Measurements from ENCODE around the gene TCP10L. TPM values are rescaled to one million over a fixed set of nuclear protein-coding genes. Genes with fewer than 3 reads are reported as not detected.

TCP10L gene
- total and polyA plus RNA-seq, 2 of the 13 experiments (the other 11 are each of a cell fraction or from before 2014, with no cell fraction given) = 0.90 to 2.4 TPM

- no peak for TF ChIP-seq SRSF9 (IDR thresholded peaks at IDR 0.05; ENCODE audit: borderline replicate concordance, insufficient read depth, low read depth, low read length, poor library complexity, severe bottlenecking)
- TF ChIP-seq SP1 (IDR thresholded peaks at IDR 0.05) = no peak
- no peak for TF ChIP-seq SP1 (CRISPR knock-in tag; IDR thresholded peaks at IDR 0.05)
- peak; percentile 73; the same call in 1 of the 2 replicates for TF ChIP-seq FOSL1 (CRISPR knock-in tag; IDR thresholded peaks at IDR 0.05; ENCODE audit: borderline replicate concordance)
- TF ChIP-seq BATF2 (CRISPR knock-in tag; IDR thresholded peaks at IDR 0.05) = no peak
- TF ChIP-seq ZNF24 (IDR thresholded peaks at IDR 0.05) = no peak
- TF ChIP-seq E2F5 (CRISPR knock-in tag; conservative IDR thresholded peaks at IDR 0.05) = no peak
- no peak for TF ChIP-seq ZNF318 (CRISPR knock-in tag; IDR thresholded peaks at IDR 0.05)
- no peak for TF ChIP-seq ZNF101 (CRISPR knock-in tag; IDR thresholded peaks at IDR 0.05; ENCODE audit: borderline replicate concordance, low read depth)
- no peak for TF ChIP-seq ZNF816 (CRISPR knock-in tag; IDR thresholded peaks at IDR 0.05; ENCODE audit: borderline replicate concordance)
- TF ChIP-seq ZNF224 (CRISPR knock-in tag; IDR thresholded peaks at IDR 0.05) = no peak
- TF ChIP-seq EHMT2 (IDR thresholded peaks at IDR 0.05; ENCODE audit: borderline replicate concordance, low read depth, low read length) = peak; percentile 91; the same call in 1 of the 2 replicates
- TF ChIP-seq JARID2 (CRISPR knock-in tag; IDR thresholded peaks at IDR 0.05; ENCODE audit: insufficient replicate concordance) = no peak
- TF ChIP-seq PHB2 (IDR thresholded peaks at IDR 0.05; ENCODE audit: partially characterized antibody) = no peak
- TF ChIP-seq GABPA (IDR thresholded peaks at IDR 0.05; ENCODE audit: low read depth, low read length) = no peak
- TF ChIP-seq GABPA (CRISPR knock-in tag; IDR thresholded peaks at IDR 0.05; ENCODE audit: low read depth) = peak; percentile 40; the same call in 1 of the 2 replicates
- no peak for TF ChIP-seq ZNF670 (CRISPR knock-in tag; IDR thresholded peaks at IDR 0.05; ENCODE audit: borderline replicate concordance)
- no peak for TF ChIP-seq ZNF75D (CRISPR knock-in tag; IDR thresholded peaks at IDR 0.05; ENCODE audit: borderline replicate concordance)
- TF ChIP-seq SKI (IDR thresholded peaks at IDR 0.05; ENCODE audit: partially characterized antibody) = no peak
- no peak for TF ChIP-seq ZNF296 (CRISPR knock-in tag; conservative IDR thresholded peaks at IDR 0.05)
- peak; percentile 85 for TF ChIP-seq JUND (CRISPR knock-in tag; IDR thresholded peaks at IDR 0.05)
- no peak for TF ChIP-seq ESRRA (CRISPR knock-in tag; IDR thresholded peaks at IDR 0.05; ENCODE audit: low read depth)
- peak; percentile 63 for TF ChIP-seq PHF21A (CRISPR knock-in tag; IDR thresholded peaks at IDR 0.05)
These were observed 11.9 kb upstream of the TCP10L start (continued) for GRCh38 chr21:32597205-32597604.

Measured in HepG2 (cell line).